ENCODE results near the gene MYL3.
"Not testable (repeated sequence)": the region's sequence is repeated elsewhere in the genome, so short reads cannot be mapped to it uniquely, and the experiment has no call there.

MYL3 gene

DNA sequence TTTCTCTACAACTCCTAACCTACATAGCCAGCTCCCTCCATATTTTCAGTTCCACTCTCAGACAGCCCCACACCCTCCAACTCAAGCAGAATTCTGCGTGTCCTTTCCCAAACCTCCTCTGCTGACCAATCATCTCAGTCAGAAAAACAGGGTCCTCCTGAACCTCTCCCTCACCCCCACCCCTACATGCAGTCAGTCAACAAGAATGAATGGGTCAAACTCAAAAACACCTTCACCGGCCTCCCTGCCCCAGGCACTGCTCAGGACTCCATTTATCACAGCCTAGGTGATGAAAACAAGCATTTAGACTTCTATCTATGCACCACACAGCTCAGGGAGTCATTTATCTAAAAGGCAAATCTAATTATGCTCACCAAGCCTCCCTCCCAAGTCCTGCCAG, 32.4 kb downstream of the MYL3 start:
- DNase-seq (ENCODE audit: low read depth in 2 of 2), result no peak

DNA sequence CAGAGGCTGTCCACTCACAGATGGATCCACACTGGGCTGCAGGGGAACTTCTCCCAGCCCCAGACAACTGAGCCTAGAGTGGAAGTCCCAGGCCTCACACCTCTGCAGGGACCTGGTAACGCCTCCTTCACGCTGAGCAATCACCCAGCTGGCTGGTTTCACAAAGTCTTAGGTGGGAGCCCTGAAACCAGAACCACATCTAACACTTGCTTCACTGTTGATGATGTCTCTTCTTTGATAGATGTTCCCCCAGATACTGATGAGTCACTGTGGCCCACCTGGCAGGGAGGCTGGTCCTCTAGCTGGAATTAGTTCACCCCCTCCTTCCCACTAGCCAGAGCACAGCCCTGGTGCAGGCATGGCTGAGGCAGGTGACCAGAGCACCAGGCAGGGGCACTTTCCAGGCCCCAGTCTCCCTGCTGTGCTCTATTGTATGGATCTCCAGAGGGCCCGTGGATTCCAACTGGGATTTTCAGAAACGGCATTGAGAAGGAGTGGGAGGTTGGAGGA, 33.5 kb downstream of the MYL3 start:
- no peak for DNase-seq (ENCODE audit: low read depth in 2 of 2)

DNA sequence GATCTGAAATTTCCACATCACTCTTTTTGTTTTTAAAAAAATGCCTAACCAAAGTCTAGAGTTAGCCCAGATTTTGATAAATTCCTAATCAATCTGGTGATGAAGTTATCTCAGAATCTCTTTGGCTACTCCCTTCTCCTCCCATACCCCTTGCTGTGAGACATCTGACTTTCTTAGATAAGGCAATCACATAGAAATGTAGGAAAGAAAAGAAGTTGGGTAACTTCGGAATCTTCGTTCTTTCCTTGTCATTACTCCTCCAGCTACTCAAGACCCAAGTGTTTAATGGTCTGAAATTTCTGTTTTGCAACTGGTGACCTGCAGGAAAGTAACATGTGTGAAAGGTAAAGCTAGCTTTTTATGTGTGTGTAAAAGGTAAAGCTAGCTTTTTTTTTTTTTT, 37.8 kb downstream of the MYL3 start:
- no peak for DNase-seq (ENCODE audit: low read depth in 2 of 2)

DNA sequence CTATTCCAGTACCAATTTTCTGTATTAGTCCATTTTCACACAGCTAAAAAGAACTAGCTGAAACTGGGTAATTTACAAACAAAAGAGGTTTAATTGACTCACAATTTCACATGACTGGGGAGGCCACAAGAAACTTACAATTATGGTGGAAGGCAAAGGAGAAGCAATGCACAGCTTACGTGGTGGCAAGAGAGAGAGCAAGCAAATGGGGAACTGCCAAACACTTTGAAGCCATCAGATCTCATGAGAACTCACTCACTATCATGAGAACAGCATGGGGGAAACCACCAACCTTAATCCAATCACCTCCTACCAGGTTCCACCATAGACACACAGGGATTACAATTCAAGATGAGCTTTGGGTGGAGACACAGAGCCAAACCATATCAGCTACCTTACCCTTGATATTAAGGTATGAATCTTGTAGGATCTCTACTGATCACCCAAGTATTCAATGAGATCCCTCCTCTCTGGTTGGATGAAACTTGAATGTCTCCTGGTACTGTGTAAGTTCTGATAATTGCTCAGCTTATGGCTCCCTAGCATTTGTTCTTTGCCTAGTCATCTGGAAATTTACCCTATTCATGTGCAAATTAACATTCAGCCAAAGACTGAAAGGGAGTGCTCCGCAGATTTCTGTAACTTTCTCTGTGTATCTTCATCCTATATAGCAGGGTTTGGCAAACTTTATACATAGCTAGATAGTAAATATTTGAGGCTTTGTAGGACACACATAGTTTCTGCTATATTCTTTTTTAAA, 38.9 kb downstream of the MYL3 start:
- DNase-seq (ENCODE audit: low read depth in 2 of 2), result no peak

GRCh38 chr3:46823314-46823713, 39.9 kb downstream of the MYL3 start:
- not testable (repeated sequence) for DNase-seq (ENCODE audit: low read depth in 2 of 2)

DNA sequence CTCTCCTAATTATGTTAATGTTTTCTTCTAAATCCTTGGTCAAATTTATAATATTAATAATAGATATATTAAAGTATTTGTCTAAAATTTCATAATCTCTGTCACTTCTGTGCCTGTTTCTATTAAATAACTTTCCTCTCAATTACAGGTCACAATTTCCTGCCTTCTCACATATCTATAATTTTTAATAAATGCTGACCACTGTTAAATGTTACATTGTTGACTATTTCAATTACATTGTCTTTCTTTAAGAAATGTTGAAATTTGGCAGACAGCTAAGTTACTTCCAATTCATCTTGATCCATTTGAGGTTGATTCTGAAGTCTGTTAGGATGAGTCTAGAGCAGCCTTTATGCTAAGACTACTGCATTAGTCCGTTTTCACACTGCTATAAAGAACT, 41.7 kb downstream of the MYL3 start:
- DNase-seq (ENCODE audit: low read depth in 2 of 2), result no peak

DNA sequence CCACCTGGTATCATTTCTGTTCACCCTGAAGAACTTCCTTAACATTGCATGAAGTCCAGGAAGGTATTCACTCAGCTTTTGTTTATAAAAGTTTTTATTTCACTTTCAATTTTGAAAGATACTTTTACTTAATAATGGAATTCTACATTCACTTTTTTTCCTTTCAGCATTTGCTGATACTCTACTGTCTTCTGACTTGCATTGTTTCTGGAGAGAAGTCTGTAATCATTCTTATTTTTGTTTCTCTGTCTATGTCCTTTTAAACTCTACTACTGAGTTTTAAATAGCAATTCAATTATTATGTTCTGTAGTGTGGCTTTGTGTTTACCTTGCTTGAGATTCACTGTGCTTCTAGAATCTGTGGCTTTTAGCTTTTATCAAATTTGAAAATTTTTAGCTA, 42.4 kb downstream of the MYL3 start:
- DNase-seq (ENCODE audit: low read depth in 2 of 2), result no peak

- DNase-seq (ENCODE audit: low read depth in 2 of 2), result peak; percentile 20 to 25
Measured at GRCh38 chr3:46812237-46812791, 50.9 kb downstream of the MYL3 start.

GRCh38 chr3:46811615-46812236, 51.5 kb downstream of the MYL3 start:
- DNase-seq (ENCODE audit: low read depth in 2 of 2), result no peak

DNA sequence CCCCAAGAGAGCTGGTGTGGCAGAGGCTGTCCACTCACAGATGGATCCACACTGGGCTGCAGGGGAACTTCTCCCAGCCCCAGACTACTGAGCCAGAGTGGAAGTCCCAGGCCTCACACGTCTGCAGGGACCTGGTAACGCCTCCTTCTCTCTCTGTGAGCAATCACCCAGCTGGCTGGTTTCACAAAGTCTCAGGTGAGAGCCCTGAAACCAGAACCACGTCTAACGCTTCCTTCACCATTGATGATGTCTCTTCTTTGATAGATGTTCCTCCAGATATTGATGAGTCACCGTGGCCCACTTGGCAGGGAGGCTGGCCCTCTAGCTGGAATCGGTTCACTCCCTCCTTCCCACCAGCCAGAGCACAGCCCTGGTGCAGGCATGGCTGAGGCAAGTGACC, 54.5 kb downstream of the MYL3 start:
- DNase-seq (ENCODE audit: low read depth in 2 of 2), result not testable (repeated sequence)

Measured in fibroblast of skin of left quadriceps (primary cell).